Measurements from ENCODE around the gene ARHGEF40. TPM values are rescaled to one million over a fixed set of nuclear protein-coding genes. Genes with fewer than 3 reads are reported as not detected.

Gene ARHGEF40
- total and polyA plus RNA-seq, 2 experiments from 2014 or later, result 22.4 to 56.6 TPM

GRCh38 chr14:21078726-21079125 is 8.6 kb downstream of the ARHGEF40 start:
- no peak overlapping the region for H3K4me2 ChIP-seq (ENCODE audit: unreplicated experiment)
- H3K36me3 ChIP-seq (ENCODE audit: low read depth), result peaks cover 43% of the 10 kb centered on the region
- peaks cover 5% of the 10 kb centered on the region; the same call in 1 of the 2 replicates for H3F3A ChIP-seq (ENCODE audit: insufficient read depth)
- no peak overlapping the region for H2AFZ ChIP-seq
- H3K4me3 ChIP-seq, result no peak overlapping the region
- no peaks in the 10 kb centered on the region for H3K9me3 ChIP-seq (ENCODE audit: low read depth)
- H3K9ac ChIP-seq, result no peak overlapping the region
- H3K79me2 ChIP-seq (ENCODE audit: insufficient read depth), result peaks cover 29% of the 10 kb centered on the region
- TF ChIP-seq EZH2phosphoT487 (IDR thresholded peaks at IDR 0.05; ENCODE audit: insufficient read depth, low read depth) (no peak), EZH2 (IDR thresholded peaks at IDR 0.05; ENCODE audit: insufficient read depth, poor library complexity, severe bottlenecking) (no peak)
- no peaks in the 10 kb centered on the region for H3K4me1 ChIP-seq (ENCODE audit: insufficient read depth)
- H3K27ac ChIP-seq, result no peak overlapping the region
- no peaks in the 10 kb centered on the region for H3K27me3 ChIP-seq (replicated peaks; ENCODE audit: insufficient read depth)
- in situ Hi-C loops (cut with MboI), result no loop called here
- 94 to 95% methylated on average over 10 of the region's 10 CpGs for whole genome bisulfite sequencing, 2 experiments (ENCODE audit: low coverage in 1 of 2, low lambda C conversion rate in 2 of 2, missing lambda C conversion rate in 2 of 2)
- DNase-seq, result no peak
- no peaks in the 10 kb centered on the region for H3K9me2 ChIP-seq (ENCODE audit: insufficient read depth)
- H4K20me1 ChIP-seq (ENCODE audit: insufficient read depth), result no peaks in the 10 kb centered on the region

DNA sequence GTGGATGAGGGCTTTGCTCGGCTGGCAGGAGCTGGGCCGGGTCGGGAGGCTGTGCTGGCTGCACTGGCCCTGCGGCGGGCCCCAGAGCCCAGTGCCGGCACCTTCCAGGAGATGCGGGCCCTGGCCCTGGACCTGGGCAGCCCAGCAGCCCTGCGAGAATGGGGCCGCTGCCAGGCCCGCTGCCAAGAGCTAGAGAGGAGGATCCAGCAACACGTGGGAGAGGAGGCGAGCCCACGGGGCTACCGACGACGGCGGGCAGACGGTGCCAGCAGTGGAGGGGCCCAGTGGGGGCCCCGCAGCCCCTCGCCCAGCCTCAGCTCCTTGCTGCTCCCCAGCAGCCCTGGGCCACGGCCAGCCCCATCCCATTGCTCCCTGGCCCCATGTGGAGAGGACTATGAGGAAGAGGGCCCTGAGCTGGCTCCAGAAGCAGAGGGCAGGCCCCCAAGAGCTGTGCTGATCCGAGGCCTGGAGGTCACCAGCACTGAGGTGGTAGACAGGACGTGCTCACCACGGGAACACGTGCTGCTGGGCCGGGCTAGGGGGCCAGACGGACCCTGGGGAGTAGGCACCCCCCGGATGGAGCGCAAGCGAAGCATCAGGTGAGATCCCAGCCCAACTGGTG is 11.5 kb downstream of the ARHGEF40 start:
- Histone ChIP-seq H4K20me1 (ENCODE audit: insufficient read depth) (no peaks in the 10 kb centered on the region), H3F3A (ENCODE audit: insufficient read depth) (peaks cover 31% of the 10 kb centered on the region), H3K4me1 (ENCODE audit: insufficient read depth) (peaks cover 19% of the 10 kb centered on the region), H2AFZ (no peak overlapping the region), H3K27ac (no peak overlapping the region), H3K9me2 (ENCODE audit: insufficient read depth) (no peaks in the 10 kb centered on the region), H3K9ac (no peak overlapping the region), H3K27me3 (replicated peaks; ENCODE audit: insufficient read depth) (no peaks in the 10 kb centered on the region), H3K9me3 (ENCODE audit: low read depth) (no peaks in the 10 kb centered on the region), H3K36me3 (ENCODE audit: low read depth) (peaks cover 47% of the 10 kb centered on the region), H3K79me2 (ENCODE audit: insufficient read depth) (no peaks in the 10 kb centered on the region), H3K4me3 (no peak overlapping the region), H3K4me2 (ENCODE audit: unreplicated experiment) (no peak overlapping the region)
- TF ChIP-seq EZH2phosphoT487 (IDR thresholded peaks at IDR 0.05; ENCODE audit: insufficient read depth, low read depth), result no peak
- TF ChIP-seq EZH2 (IDR thresholded peaks at IDR 0.05; ENCODE audit: insufficient read depth, poor library complexity, severe bottlenecking), result no peak
- no peak for DNase-seq
- WGBS, 2 experiments (ENCODE audit: low coverage in 1 of 2, low lambda C conversion rate in 2 of 2, missing lambda C conversion rate in 2 of 2), result 89 to 93% methylated on average over 17 to 29 of the region's 30 CpGs
- in situ Hi-C loops (cut with MboI), result no loop called here

DNA sequence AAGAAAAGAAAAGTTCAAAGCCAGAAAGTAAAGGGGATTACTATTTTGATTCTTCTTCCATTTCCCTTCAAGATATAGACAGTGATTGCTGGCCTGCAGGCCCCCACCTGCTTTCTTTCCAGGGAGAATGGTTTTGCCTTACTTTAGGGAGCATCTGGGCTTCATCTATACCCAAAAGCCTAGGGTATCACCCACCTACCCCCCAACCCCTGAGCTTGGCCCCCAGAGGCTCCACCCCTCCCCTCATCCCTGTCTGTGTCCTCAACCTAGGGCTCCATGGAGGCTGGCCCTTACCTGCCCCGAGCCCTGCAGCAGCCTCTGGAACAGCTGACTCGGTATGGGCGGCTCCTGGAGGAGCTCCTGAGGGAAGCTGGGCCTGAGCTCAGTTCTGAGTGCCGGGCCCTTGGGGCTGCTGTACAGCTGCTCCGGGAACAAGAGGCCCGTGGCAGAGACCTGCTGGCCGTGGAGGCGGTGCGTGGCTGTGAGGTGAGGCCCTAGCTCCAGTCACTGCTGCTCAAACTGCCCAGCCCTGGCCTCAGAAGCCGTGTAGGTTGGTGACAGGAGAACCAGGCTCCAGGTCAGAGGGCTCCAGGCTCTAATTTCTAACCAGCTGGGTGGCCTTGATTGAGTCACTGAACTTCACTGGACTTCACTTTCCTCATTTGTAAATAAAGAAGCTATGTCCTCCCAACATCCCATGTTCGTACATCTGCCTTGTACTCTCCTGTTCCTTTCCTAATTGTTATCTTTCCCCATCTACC is 13.6 kb downstream of the ARHGEF40 start:
- H3K79me2 ChIP-seq (ENCODE audit: insufficient read depth), result no peaks in the 10 kb centered on the region
- no peak overlapping the region for H3K9ac ChIP-seq
- no peak overlapping the region for H2AFZ ChIP-seq
- H3K9me2 ChIP-seq (ENCODE audit: insufficient read depth), result no peaks in the 10 kb centered on the region
- H3K27me3 ChIP-seq (replicated peaks; ENCODE audit: insufficient read depth), result no peaks in the 10 kb centered on the region
- H3K27ac ChIP-seq, result no peak overlapping the region
- DNase-seq, result no peak
- TF ChIP-seq EZH2phosphoT487 (IDR thresholded peaks at IDR 0.05; ENCODE audit: insufficient read depth, low read depth), result no peak
- no peak for TF ChIP-seq EZH2 (IDR thresholded peaks at IDR 0.05; ENCODE audit: insufficient read depth, poor library complexity, severe bottlenecking)
- H3K4me2 ChIP-seq (ENCODE audit: unreplicated experiment), result no peak overlapping the region
- H4K20me1 ChIP-seq (ENCODE audit: insufficient read depth), result no peaks in the 10 kb centered on the region
- in situ Hi-C loops (cut with MboI), result no loop called here
- H3K4me1 ChIP-seq (ENCODE audit: insufficient read depth), result peaks cover 32% of the 10 kb centered on the region
- H3F3A ChIP-seq (ENCODE audit: insufficient read depth), result peaks cover 47% of the 10 kb centered on the region
- H3K36me3 ChIP-seq (ENCODE audit: low read depth), result peaks cover 33% of the 10 kb centered on the region
- no peaks in the 10 kb centered on the region for H3K9me3 ChIP-seq (ENCODE audit: low read depth)
- no peak overlapping the region for H3K4me3 ChIP-seq
- WGBS, 2 experiments (ENCODE audit: low coverage in 1 of 2, low lambda C conversion rate in 2 of 2, missing lambda C conversion rate in 2 of 2), result 81 to 84% methylated on average over 11 of the region's 11 CpGs

DNA sequence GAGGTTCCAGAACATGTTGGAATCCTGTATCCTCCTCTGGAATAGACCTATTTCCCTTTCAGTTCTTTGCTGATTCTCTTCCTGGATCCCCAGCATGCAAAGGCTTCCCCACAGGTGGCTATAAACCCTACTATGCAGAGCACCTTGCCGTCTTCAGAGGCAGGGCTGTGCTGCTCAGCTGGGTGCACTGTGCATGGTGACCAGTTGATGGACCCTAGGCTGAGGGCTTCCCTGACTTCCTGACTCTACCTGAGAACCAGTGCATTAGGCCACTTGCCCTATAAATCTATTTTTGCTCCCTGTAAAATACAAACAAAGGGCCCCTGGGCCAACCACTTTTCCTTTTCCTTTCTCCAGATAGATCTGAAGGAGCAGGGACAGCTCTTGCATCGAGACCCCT is 14.3 kb downstream of the ARHGEF40 start:
- 95 to 100% methylated on average over 2 of the region's 2 CpGs for WGBS, 2 experiments (ENCODE audit: low coverage in 1 of 2, low lambda C conversion rate in 2 of 2, missing lambda C conversion rate in 2 of 2)
- peak overlapping the region; percentile 95 for H3K27ac ChIP-seq

More for the DNA sequence above, 14.3 kb downstream of the ARHGEF40 start:
- Histone ChIP-seq H4K20me1 (ENCODE audit: insufficient read depth) (no peaks in the 10 kb centered on the region), H3K9me3 (ENCODE audit: low read depth) (no peaks in the 10 kb centered on the region), H3K4me3 (no peak overlapping the region), H3K9me2 (ENCODE audit: insufficient read depth) (no peaks in the 10 kb centered on the region), H3K4me1 (ENCODE audit: insufficient read depth) (peaks cover 32% of the 10 kb centered on the region), H3K27me3 (replicated peaks; ENCODE audit: insufficient read depth) (no peaks in the 10 kb centered on the region), H3K79me2 (ENCODE audit: insufficient read depth) (no peaks in the 10 kb centered on the region), H3K36me3 (ENCODE audit: low read depth) (peaks cover 26% of the 10 kb centered on the region), H3K9ac (0 out of 2 replicates have a peak overlapping the region, but pooled peaks have one; percentile 39), H3F3A (ENCODE audit: insufficient read depth) (peaks cover 51% of the 10 kb centered on the region), H2AFZ (no peak overlapping the region), H3K4me2 (ENCODE audit: unreplicated experiment) (no peak overlapping the region)
- no peak for DNase-seq
- in situ Hi-C loops (cut with MboI), result no loop called here
- no peak for TF ChIP-seq EZH2 (IDR thresholded peaks at IDR 0.05; ENCODE audit: insufficient read depth, poor library complexity, severe bottlenecking)
- TF ChIP-seq EZH2phosphoT487 (IDR thresholded peaks at IDR 0.05; ENCODE audit: insufficient read depth, low read depth), result no peak

All from GM23248 (cell line).